OCI-LY1 (cell line): ENCODE results near the gene CACNA1I.

Experiments
- CTCF ChIP-seq: fragments of 200-600 bp; sonication (generic), shearing (Covaris generic); IDR thresholded peaks from 2 replicates; pipeline ENCODE4 v1.5.1; 2017; ENCODE audit warnings: mild to moderate bottlenecking, antibody characterized with exemption, low read length, moderate library complexity, mixed read lengths
- EZH2 ChIP-seq: fragments of 200-600 bp; sonication (generic), shearing (Covaris generic); IDR thresholded peaks from 2 replicates; pipeline ENCODE4 v1.8.0; 2017; ENCODE audit warnings: borderline replicate concordance, mixed run types, mild to moderate bottlenecking, antibody characterized with exemption, low read length, moderate library complexity, mixed read lengths

- no peak for TF ChIP-seq CTCF
- TF ChIP-seq EZH2: no peak
Observed at GRCh38 chr22:39537975-39538374, 32.6 kb upstream of the CACNA1I start.
